DOHH2 (cell line): ENCODE results near the gene NAALADL2.

Experiments used
- EZH2phosphoT487 ChIP-seq: fragments of 200-600 bp; sonication (generic); IDR thresholded peaks from 2 replicates; pipeline ENCODE4 v1.6.1; 2017; ENCODE audit warnings: borderline replicate concordance, mild to moderate bottlenecking, antibody characterized with exemption, low read length, moderate library complexity, mixed read lengths
- TF ChIP-seq, protein P1 (sequence below): fragments of 200-600 bp; sonication (generic); IDR thresholded peaks from one replicate; pipeline ENCODE4 v1.5.1; 2014; ENCODE audit warnings: antibody characterized with exemption, mild to moderate bottlenecking, low read depth, low read length; ENCODE audit not compliant: poor library complexity, severe bottlenecking

DNA sequence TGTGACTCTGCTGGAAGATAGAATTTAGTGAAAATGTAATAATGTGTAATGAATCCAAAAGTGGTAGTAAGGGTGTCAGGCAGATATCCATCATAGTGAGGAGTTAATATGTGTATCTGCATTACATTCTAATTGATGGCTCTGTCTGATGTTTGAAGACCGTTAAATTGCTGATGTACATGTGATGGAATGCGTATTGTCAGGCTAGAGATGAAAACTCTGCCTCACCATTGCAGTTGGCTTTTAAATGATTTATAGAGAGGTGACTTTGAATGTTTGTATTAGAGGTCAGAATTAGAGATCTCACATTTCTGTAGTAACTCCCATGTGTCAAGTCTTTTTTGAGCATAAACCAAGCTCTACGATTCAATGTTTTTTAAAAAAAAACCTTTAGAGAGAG is 234.6 kb downstream of the NAALADL2 start:
- TF ChIP-seq, protein P1, sequence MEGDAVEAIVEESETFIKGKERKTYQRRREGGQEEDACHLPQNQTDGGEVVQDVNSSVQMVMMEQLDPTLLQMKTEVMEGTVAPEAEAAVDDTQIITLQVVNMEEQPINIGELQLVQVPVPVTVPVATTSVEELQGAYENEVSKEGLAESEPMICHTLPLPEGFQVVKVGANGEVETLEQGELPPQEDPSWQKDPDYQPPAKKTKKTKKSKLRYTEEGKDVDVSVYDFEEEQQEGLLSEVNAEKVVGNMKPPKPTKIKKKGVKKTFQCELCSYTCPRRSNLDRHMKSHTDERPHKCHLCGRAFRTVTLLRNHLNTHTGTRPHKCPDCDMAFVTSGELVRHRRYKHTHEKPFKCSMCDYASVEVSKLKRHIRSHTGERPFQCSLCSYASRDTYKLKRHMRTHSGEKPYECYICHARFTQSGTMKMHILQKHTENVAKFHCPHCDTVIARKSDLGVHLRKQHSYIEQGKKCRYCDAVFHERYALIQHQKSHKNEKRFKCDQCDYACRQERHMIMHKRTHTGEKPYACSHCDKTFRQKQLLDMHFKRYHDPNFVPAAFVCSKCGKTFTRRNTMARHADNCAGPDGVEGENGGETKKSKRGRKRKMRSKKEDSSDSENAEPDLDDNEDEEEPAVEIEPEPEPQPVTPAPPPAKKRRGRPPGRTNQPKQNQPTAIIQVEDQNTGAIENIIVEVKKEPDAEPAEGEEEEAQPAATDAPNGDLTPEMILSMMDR = no peak
- no peak for TF ChIP-seq EZH2phosphoT487
